Stimulated activated CD8-positive, alpha-beta memory T cell treated with anti-CD3 and anti-CD28 coated beads, Interleukin-15, amount 100 ng/mL, for 4 hours (primary cell): ENCODE data around the gene CDKAL1.
A peak's percentile ranks its signal among the peaks of the same experiment; 100 is the strongest.
"Not testable (repeated sequence)": the region's sequence is repeated elsewhere in the genome, so short reads cannot be mapped to it uniquely, and the experiment has no call there.

Experiments used
- DNase-seq, 2 donors: peaks; one replicate each; pipeline ENCODE4 v3.0.0-alpha.2; 2020; ENCODE audit warnings: low read depth in 2 of 2

The CDKAL1 gene

GRCh38 chr6:20534295-20535262 lies at the start of gene CDKAL1:
CDKAL1 (plus strand) TSS chr6:20534457; CDS start chr6:20546351, 11,894 bp downstream.
- peak; percentile 70 to 83 for DNase-seq

GRCh38 chr6:20486641-20487040 lies 47.6 kb upstream of the CDKAL1 start:
- DNase-seq: no peak

- DNase-seq: no peak
Observed at GRCh38 chr6:20487669-20488375, 46.4 kb upstream of the CDKAL1 start.

GRCh38 chr6:20490591-20490990 lies 43.7 kb upstream of the CDKAL1 start:
- no peak for DNase-seq

- DNase-seq: no peak
Observed at GRCh38 chr6:20492099-20492498, 42.2 kb upstream of the CDKAL1 start.

- no peak for DNase-seq
Observed at GRCh38 chr6:20497216-20498040, 36.8 kb upstream of the CDKAL1 start.

- DNase-seq: no peak
Observed at GRCh38 chr6:20498041-20498385, 36.2 kb upstream of the CDKAL1 start.

GRCh38 chr6:20509212-20509611 lies 25.0 kb upstream of the CDKAL1 start:
- no peak for DNase-seq

- no peak for DNase-seq
Observed at GRCh38 chr6:20511852-20512251, 22.4 kb upstream of the CDKAL1 start.

GRCh38 chr6:20525208-20525607 lies 9.0 kb upstream of the CDKAL1 start:
- DNase-seq: not testable (repeated sequence)

- DNase-seq: not testable (repeated sequence)
Observed at GRCh38 chr6:20529086-20529448, 5.2 kb upstream of the CDKAL1 start.

GRCh38 chr6:20532881-20533280 lies 1.4 kb upstream of the CDKAL1 start:
- no peak for DNase-seq

- DNase-seq: no peak
Observed at GRCh38 chr6:20533746-20534294, 437 bp upstream of the CDKAL1 start.

- DNase-seq: no peak
Observed at GRCh38 chr6:20538131-20538662, 3.9 kb downstream of the CDKAL1 start.

GRCh38 chr6:20538907-20539306 lies 4.7 kb downstream of the CDKAL1 start:
- no peak for DNase-seq

GRCh38 chr6:20539387-20539786 lies 5.1 kb downstream of the CDKAL1 start:
- no peak for DNase-seq

GRCh38 chr6:20540683-20541082 lies 6.4 kb downstream of the CDKAL1 start:
- no peak for DNase-seq

- DNase-seq: no peak
Observed at GRCh38 chr6:20541382-20541781, 7.1 kb downstream of the CDKAL1 start.

GRCh38 chr6:20542927-20543602 lies 8.8 kb downstream of the CDKAL1 start:
- DNase-seq: no peak

GRCh38 chr6:20548264-20548663 lies 14.0 kb downstream of the CDKAL1 start:
- DNase-seq: no peak

- not testable (repeated sequence) for DNase-seq
Observed at GRCh38 chr6:20549398-20549797, 15.1 kb downstream of the CDKAL1 start.
